HG03439 (cell line): Measurements from ENCODE around the gene THRAP3.

Experiments used
- ATAC-seq: cut with Tn5 transposase; IDR thresholded peaks from one replicate; pipeline ENCODE4 v1.9.1; 2021; ENCODE audit warnings: mild to moderate bottlenecking, moderate library complexity; ENCODE audit not compliant: unreplicated experiment

Gene THRAP3

GRCh38 chr1:36351227-36351977 is 127.2 kb downstream of the THRAP3 start:
- no peak for ATAC-seq

DNA sequence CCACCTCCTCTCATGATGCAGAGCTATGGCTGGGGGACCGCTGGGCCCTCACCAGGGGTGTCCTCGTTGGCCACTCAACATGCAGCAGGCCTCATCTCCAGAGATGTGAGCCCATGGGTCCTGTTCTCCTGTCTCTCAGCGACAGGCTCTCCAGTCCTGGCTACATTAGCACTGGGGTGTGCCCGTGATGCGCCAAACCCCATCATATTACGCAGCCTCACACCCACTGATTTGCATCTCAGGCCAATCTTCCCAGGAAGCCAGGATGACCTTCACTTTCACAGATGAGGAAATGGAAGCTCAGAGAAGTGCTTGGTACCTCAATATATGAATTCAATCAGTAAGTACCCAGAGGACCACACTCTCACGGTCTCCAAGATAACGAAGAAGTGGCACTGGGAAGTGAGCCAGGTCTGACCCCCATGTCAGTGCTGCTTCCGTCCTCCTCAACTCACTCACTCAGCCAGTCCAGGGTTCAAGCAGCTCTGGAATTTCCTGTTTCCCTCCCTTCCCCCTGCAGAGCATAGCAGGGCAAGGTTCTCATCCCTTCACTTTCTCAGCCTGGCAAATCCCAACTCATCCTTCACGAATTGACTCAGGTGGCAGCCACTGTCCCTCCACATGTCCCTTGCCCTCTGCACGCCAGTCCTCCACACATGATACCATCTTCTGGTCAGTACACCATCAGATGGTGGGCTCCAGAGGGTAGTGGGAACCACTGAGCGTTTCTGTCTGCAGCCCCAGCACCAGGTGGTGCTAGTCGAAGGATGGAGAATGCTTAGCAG is 128.1 kb downstream of the THRAP3 start:
- ATAC-seq = no peak

DNA sequence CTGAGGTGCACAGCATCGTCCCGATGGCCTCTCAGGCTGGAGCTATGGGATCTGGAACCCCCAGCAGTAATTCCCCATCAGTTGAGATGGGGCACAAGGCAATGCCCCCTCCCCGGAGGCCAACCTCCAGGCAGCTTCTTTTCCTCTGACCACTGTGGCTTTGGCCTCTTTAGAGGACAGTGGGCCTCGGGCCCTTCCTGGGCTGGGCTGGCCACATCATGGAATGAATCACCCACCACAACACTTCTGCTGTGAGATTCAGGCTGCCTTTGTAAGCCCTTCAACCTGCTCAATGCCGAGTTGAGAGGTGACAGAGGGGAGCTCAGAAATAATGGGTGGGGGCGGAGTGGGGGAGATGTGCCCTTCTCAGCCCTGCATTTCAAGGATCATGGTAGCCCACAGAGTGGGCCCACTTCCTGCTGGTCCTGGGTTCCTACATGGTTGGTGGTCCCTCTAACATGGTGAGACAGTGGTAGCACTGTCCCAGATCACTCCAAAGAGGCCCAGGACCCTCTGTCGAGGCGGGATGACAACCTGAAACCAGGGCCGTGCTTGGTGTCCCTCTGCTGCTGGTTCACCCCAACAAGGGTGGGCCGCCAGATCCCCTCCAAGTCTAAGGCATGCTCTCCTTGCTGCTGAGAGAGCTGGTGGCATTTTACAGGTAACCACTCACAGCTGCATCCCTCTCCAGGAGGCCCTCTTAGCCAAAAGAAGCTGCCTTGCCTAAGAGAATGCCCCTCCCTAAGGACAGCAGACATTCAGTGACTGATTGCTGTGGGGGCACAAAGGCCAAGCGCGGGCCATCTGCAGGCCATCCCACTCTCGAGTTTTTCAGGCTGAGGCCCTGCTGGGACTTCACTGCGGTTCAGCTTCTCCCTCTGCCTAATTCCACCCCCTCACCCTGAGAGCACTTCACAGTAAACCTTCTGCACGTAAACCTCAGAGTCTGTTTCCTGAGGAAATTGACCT is 129.0 kb downstream of the THRAP3 start:
- no peak for ATAC-seq

DNA sequence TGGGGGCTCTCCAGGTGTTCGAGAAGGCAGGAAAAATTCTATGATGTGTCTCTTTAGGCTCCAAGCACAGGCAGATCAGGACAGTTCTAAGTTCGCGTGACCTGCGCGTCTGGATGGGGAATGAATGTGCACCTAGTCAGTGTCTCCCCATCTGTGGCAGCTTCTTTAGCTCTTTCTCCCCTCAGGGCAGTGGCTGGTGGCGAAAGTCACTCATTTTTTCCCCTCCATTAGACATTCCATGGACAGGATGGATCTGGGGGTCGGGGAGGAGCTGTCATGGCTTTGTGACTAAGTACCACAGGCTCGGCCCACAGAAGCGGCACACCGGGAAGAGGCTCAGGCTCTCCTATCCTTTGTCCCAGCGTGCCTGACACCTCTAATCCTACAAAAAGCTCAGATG is 130.2 kb downstream of the THRAP3 start:
- ATAC-seq = no peak
